GM12878 (cell line): ENCODE data around the gene XPNPEP1.

Source experiments
- ATF2 ChIP-seq: IDR thresholded peaks from 2 replicates; pipeline ENCODE4 v1.6.1; 2012; ENCODE audit warnings: low read length, inconsistent platforms
- CHD1 ChIP-seq: IDR thresholded peaks from 2 replicates; pipeline ENCODE4 v1.6.1; 2012; ENCODE audit warnings: low read depth, low read length, improper control_type of control experiment
- CTCF ChIP-seq, 3 experiments: IDR thresholded peaks in 2 of 3; conservative IDR thresholded peaks in 1 of 3; 2 replicates each; pipeline ENCODE4 v1.5.1; 2011; ENCODE audit warnings: low read depth in 3 of 3, low read length in 3 of 3, mild to moderate bottlenecking in 3 of 3, control low read depth in 2 of 3, moderate library complexity in 2 of 3, inconsistent platforms in 1 of 3, mixed read lengths in 1 of 3; ENCODE audit not compliant: control insufficient read depth in 2 of 3, insufficient read depth in 1 of 3; ENCODE audit errors: extremely low read depth in 1 of 3
- GABPA ChIP-seq: IDR thresholded peaks from 2 replicates; pipeline ENCODE4 v1.6.1; 2014; ENCODE audit warnings: antibody characterized with exemption, low read depth, mild to moderate bottlenecking, inconsistent platforms
- PBX3 ChIP-seq: IDR thresholded peaks from 2 replicates; pipeline ENCODE4 v1.6.1; 2011; ENCODE audit warnings: mild to moderate bottlenecking, low read depth, low read length, moderate library complexity; ENCODE audit not compliant: insufficient replicate concordance
- POLR2A ChIP-seq: IDR thresholded peaks from 2 replicates; pipeline ENCODE4 v1.6.1; 2011; ENCODE audit warnings: low read depth, mild to moderate bottlenecking, low read length
- POLR2AphosphoS5 ChIP-seq: IDR thresholded peaks from 2 replicates; pipeline ENCODE4 v1.6.1; 2011; ENCODE audit warnings: mild to moderate bottlenecking, low read length, inconsistent platforms
- SMAD1 ChIP-seq: fragments of 450-650 bp; IDR thresholded peaks from 2 replicates; pipeline ENCODE4 v1.6.1; 2018; ENCODE audit warnings: mild to moderate bottlenecking, low read depth; ENCODE audit not compliant: partially characterized antibody
- TAF1 ChIP-seq: IDR thresholded peaks from 2 replicates; pipeline ENCODE4 v1.6.1; 2011; ENCODE audit warnings: mild to moderate bottlenecking, low read depth, low read length, borderline replicate concordance
- ZNF217 ChIP-seq: fragments of 450-650 bp; IDR thresholded peaks from 2 replicates; pipeline ENCODE4 v1.6.1; 2017; ENCODE audit warnings: antibody characterized with exemption, mild to moderate bottlenecking
- ZNF274 ChIP-seq: IDR thresholded peaks from one replicate; pipeline ENCODE4 v1.8.0; 2011; ENCODE audit not compliant: insufficient read length, insufficient read depth

- TF ChIP-seq CTCF (IDR thresholded peaks at IDR 0.05 in 2 of 3, conservative IDR thresholded peaks at IDR 0.05 in 1 of 3; ENCODE audit: control insufficient read depth in 2 of 3, extremely low read depth in 1 of 3, insufficient read depth in 1 of 3, low read depth in 3 of 3, low read length in 3 of 3) (no peak), SMAD1 (no peak), ATF2 (peak; percentile 73; the same call in 1 of the 2 replicates), POLR2A (no peak), ZNF274 (no peak), TAF1 (no peak), POLR2AphosphoS5 (no peak), CHD1 (no peak), ZNF217 (peak; percentile 64; the same call in 1 of the 2 replicates), PBX3 (no peak), GABPA (no peak)
Observed at GRCh38 chr10:109957092-109957797, 33.9 kb upstream of the XPNPEP1 start.
